Upper lobe of left lung (tissue), 4 donors: ENCODE results near the gene PLSCR4.

Experiments used
- EP300 ChIP-seq, 4 donors: sonication (generic); formaldehyde crosslinking; IDR thresholded peaks; one replicate each; pipeline ENCODE4 v1.5.1; 2017; ENCODE audit warnings: antibody characterized with exemption in 4 of 4, control low read depth in 2 of 4
- POLR2A ChIP-seq, 4 donors: fragments of 450-650 bp; IDR thresholded peaks; one replicate each; pipeline ENCODE4 v1.5.1; 2016 to 2017; ENCODE audit warnings: antibody characterized with exemption in 4 of 4, mild to moderate bottlenecking in 2 of 4
- TF ChIP-seq, protein P1 (sequence below), 6 experiments: fragments of 450-650 bp in 4 of 6; fragments of 200-600 bp in 2 of 6; sonication (generic) in 2 of 6; IDR thresholded peaks; one replicate each; pipeline ENCODE4 v1.5.1; 2016 to 2019; ENCODE audit warnings: antibody characterized with exemption in 6 of 6

DNA sequence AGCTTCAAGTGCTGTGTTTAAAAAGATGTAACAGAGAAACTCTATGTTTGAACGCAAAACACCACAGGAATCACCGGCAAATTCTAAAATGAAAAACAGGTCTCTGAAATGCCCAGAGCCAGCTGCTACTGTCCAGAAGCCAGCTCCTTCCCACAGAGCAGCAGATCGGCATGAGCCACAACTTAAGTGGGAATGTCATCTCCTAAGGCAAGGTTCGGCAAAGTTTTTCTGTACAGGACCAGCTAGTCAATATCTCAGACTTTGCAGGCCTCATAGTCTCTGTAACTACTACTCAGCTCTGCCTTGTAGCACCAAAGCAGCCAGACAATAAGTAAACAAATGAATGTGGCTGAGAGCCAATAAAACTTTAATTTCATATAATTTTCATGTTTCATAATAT is 94.8 kb downstream of the PLSCR4 start:
- TF ChIP-seq, protein P1, sequence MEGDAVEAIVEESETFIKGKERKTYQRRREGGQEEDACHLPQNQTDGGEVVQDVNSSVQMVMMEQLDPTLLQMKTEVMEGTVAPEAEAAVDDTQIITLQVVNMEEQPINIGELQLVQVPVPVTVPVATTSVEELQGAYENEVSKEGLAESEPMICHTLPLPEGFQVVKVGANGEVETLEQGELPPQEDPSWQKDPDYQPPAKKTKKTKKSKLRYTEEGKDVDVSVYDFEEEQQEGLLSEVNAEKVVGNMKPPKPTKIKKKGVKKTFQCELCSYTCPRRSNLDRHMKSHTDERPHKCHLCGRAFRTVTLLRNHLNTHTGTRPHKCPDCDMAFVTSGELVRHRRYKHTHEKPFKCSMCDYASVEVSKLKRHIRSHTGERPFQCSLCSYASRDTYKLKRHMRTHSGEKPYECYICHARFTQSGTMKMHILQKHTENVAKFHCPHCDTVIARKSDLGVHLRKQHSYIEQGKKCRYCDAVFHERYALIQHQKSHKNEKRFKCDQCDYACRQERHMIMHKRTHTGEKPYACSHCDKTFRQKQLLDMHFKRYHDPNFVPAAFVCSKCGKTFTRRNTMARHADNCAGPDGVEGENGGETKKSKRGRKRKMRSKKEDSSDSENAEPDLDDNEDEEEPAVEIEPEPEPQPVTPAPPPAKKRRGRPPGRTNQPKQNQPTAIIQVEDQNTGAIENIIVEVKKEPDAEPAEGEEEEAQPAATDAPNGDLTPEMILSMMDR (IDR thresholded peaks at IDR 0.05): no peak
- no peak for TF ChIP-seq EP300 (IDR thresholded peaks at IDR 0.05)
- TF ChIP-seq POLR2A (IDR thresholded peaks at IDR 0.05): no peak
